HUES6 (cell line): ENCODE data around the gene ROR1.

Source experiments
- H3K27ac ChIP-seq: 2 replicates; pipeline ENCODE4 v1.7.0; 2013; ENCODE audit warnings: low read depth, mild to moderate bottlenecking, low read length, inconsistent platforms
- H3K27me3 ChIP-seq: 2 replicates; pipeline ENCODE4 v1.6.1; 2013; ENCODE audit warnings: low read length; ENCODE audit not compliant: control insufficient read depth, insufficient read depth
- H3K36me3 ChIP-seq: 2 replicates; pipeline ENCODE4 v1.6.1; 2013; ENCODE audit warnings: low read length; ENCODE audit not compliant: control insufficient read depth, insufficient read depth
- H3K4me1 ChIP-seq: 2 replicates; pipeline ENCODE4 v1.6.1; 2013; ENCODE audit warnings: low read length; ENCODE audit not compliant: control insufficient read depth, insufficient read depth
- H3K4me3 ChIP-seq: 2 replicates; pipeline ENCODE4 v1.5.1; 2013; ENCODE audit warnings: low read depth, low read length
- H3K9ac ChIP-seq: one replicate; pipeline ENCODE4 v1.6.1; 2013; ENCODE audit warnings: mild to moderate bottlenecking, low read length
- H3K9me3 ChIP-seq: 2 replicates; pipeline ENCODE4 v1.6.1; 2013; ENCODE audit warnings: low read depth, low read length; ENCODE audit not compliant: control insufficient read depth, insufficient read depth

The ROR1 gene

GRCh38 chr1:64139877-64140276 is 366.1 kb downstream of the ROR1 start:
- Histone ChIP-seq H3K36me3 (peaks cover 57% of the 10 kb centered on the region), H3K4me1 (peaks cover 4% of the 10 kb centered on the region; the same call in 1 of the 2 replicates), H3K9ac (no peak overlapping the region), H3K27me3 (no peaks in the 10 kb centered on the region), H3K4me3 (no peak overlapping the region), H3K9me3 (no peaks in the 10 kb centered on the region), H3K27ac (no peak overlapping the region)

- Histone ChIP-seq H3K4me1 (peaks cover 4% of the 10 kb centered on the region; the same call in 1 of the 2 replicates), H3K9ac (no peak overlapping the region), H3K36me3 (peaks cover 61% of the 10 kb centered on the region)
Observed at GRCh38 chr1:64140596-64140995, 366.8 kb downstream of the ROR1 start.

GRCh38 chr1:64147045-64147724 is 373.4 kb downstream of the ROR1 start:
- Histone ChIP-seq H3K9ac (no peak overlapping the region), H3K4me3 (no peak overlapping the region), H3K27me3 (no peaks in the 10 kb centered on the region), H3K27ac (no peak overlapping the region), H3K4me1 (peaks cover 4% of the 10 kb centered on the region; the same call in 1 of the 2 replicates), H3K36me3 (peaks cover 32% of the 10 kb centered on the region), H3K9me3 (no peaks in the 10 kb centered on the region)

More at GRCh38 chr1:64140596-64140995, 366.8 kb downstream of the ROR1 start:
- no peaks in the 10 kb centered on the region for H3K27me3 ChIP-seq
- no peak overlapping the region for H3K27ac ChIP-seq
- H3K9me3 ChIP-seq, result no peaks in the 10 kb centered on the region
- H3K4me3 ChIP-seq, result no peak overlapping the region

GRCh38 chr1:64147759-64148158 is 373.9 kb downstream of the ROR1 start:
- Histone ChIP-seq H3K27me3 (no peaks in the 10 kb centered on the region), H3K4me1 (peaks cover 4% of the 10 kb centered on the region; the same call in 1 of the 2 replicates), H3K27ac (no peak overlapping the region), H3K36me3 (peaks cover 26% of the 10 kb centered on the region), H3K9me3 (no peaks in the 10 kb centered on the region), H3K4me3 (no peak overlapping the region), H3K9ac (no peak overlapping the region)

GRCh38 chr1:64150266-64150665 is 376.4 kb downstream of the ROR1 start:
- Histone ChIP-seq H3K27me3 (no peaks in the 10 kb centered on the region), H3K4me3 (no peak overlapping the region), H3K36me3 (peaks cover 15% of the 10 kb centered on the region), H3K27ac (no peak overlapping the region), H3K9me3 (no peaks in the 10 kb centered on the region), H3K9ac (no peak overlapping the region), H3K4me1 (peaks cover 8% of the 10 kb centered on the region; the same call in 1 of the 2 replicates)

GRCh38 chr1:64150729-64151230 is 377.0 kb downstream of the ROR1 start:
- Histone ChIP-seq H3K4me1 (peaks cover 10% of the 10 kb centered on the region; the same call in 1 of the 2 replicates), H3K9ac (no peak overlapping the region), H3K27ac (no peak overlapping the region), H3K4me3 (no peak overlapping the region), H3K9me3 (no peaks in the 10 kb centered on the region), H3K27me3 (no peaks in the 10 kb centered on the region), H3K36me3 (peaks cover 10% of the 10 kb centered on the region)

- Histone ChIP-seq H3K27ac (no peak overlapping the region), H3K27me3 (no peaks in the 10 kb centered on the region), H3K4me3 (no peak overlapping the region), H3K9ac (no peak overlapping the region), H3K9me3 (no peaks in the 10 kb centered on the region), H3K36me3 (peaks cover 16% of the 10 kb centered on the region), H3K4me1 (peaks cover 6% of the 10 kb centered on the region; the same call in 1 of the 2 replicates)
Observed at GRCh38 chr1:64155278-64155677, 381.5 kb downstream of the ROR1 start.

GRCh38 chr1:64161357-64161941 is 387.6 kb downstream of the ROR1 start:
- Histone ChIP-seq H3K4me3 (no peak overlapping the region), H3K9me3 (no peaks in the 10 kb centered on the region), H3K27me3 (no peaks in the 10 kb centered on the region), H3K36me3 (peaks cover 40% of the 10 kb centered on the region), H3K27ac (no peak overlapping the region), H3K4me1 (no peaks in the 10 kb centered on the region; the same call in 1 of the 2 replicates), H3K9ac (no peak overlapping the region)

GRCh38 chr1:64162151-64162550 is 388.3 kb downstream of the ROR1 start:
- no peak overlapping the region for H3K27ac ChIP-seq

GRCh38 chr1:64162804-64163203 is 389.0 kb downstream of the ROR1 start:
- 0 out of 2 replicates have a peak, but pooled peaks cover 2% of the 10 kb centered on the region for H3K9me3 ChIP-seq
- no peak overlapping the region for H3K9ac ChIP-seq
- H3K27me3 ChIP-seq, result no peaks in the 10 kb centered on the region
- peaks cover 47% of the 10 kb centered on the region for H3K36me3 ChIP-seq
- no peaks in the 10 kb centered on the region; the same call in 1 of the 2 replicates for H3K4me1 ChIP-seq
- H3K4me3 ChIP-seq, result no peak overlapping the region
- H3K27ac ChIP-seq, result no peak overlapping the region

More at GRCh38 chr1:64162151-64162550, 388.3 kb downstream of the ROR1 start:
- Histone ChIP-seq H3K4me1 (no peaks in the 10 kb centered on the region; the same call in 1 of the 2 replicates), H3K27me3 (no peaks in the 10 kb centered on the region), H3K9me3 (no peaks in the 10 kb centered on the region), H3K36me3 (peaks cover 41% of the 10 kb centered on the region), H3K9ac (no peak overlapping the region), H3K4me3 (no peak overlapping the region)

GRCh38 chr1:64163431-64163830 is 389.6 kb downstream of the ROR1 start:
- H3K36me3 ChIP-seq, result peaks cover 50% of the 10 kb centered on the region
- H3K9me3 ChIP-seq, result peaks cover 6% of the 10 kb centered on the region; the same call in 1 of the 2 replicates
- H3K27me3 ChIP-seq, result no peaks in the 10 kb centered on the region
- no peak overlapping the region for H3K4me3 ChIP-seq
- H3K4me1 ChIP-seq, result no peaks in the 10 kb centered on the region; the same call in 1 of the 2 replicates
- no peak overlapping the region for H3K9ac ChIP-seq
- no peak overlapping the region for H3K27ac ChIP-seq
